Astrocyte (in vitro differentiated cells and primary cell): ENCODE measurements around the gene SNIP1. TPM values are rescaled to one million over a fixed set of nuclear protein-coding genes. Genes with fewer than 3 reads are reported as not detected.
A peak's percentile ranks its signal among the peaks of the same experiment; 100 is the strongest.

Source experiments
- DNase-seq: peaks from one replicate; pipeline ENCODE4 v3.0.0-alpha.2; 2010; ENCODE audit warnings: low read depth
- FAIRE-seq: peaks from 2 replicates; lab custom pipeline; 2011; peaks lifted over from hg19 to GRCh38; lab: Jason Lieb, UNC
- H2AFZ ChIP-seq: 2 replicates; pipeline ENCODE4 v1.6.0; 2012; ENCODE audit warnings: low read depth, low read length, inconsistent platforms
- H3K27ac ChIP-seq: 2 replicates; pipeline ENCODE4 v1.5.1; 2011; ENCODE audit warnings: low read depth, low read length, inconsistent platforms
- H3K27me3 ChIP-seq: 2 replicates; pipeline ENCODE4 v1.6.0; 2011; ENCODE audit warnings: low read length, inconsistent platforms; ENCODE audit not compliant: insufficient read depth
- H3K36me3 ChIP-seq: 2 replicates; pipeline ENCODE4 v1.5.1; 2011; ENCODE audit warnings: low read length, inconsistent platforms; ENCODE audit not compliant: insufficient read depth
- H3K4me1 ChIP-seq: 2 replicates; pipeline ENCODE4 v1.5.1; 2011; ENCODE audit warnings: low read length, inconsistent platforms; ENCODE audit not compliant: insufficient read depth
- H3K4me2 ChIP-seq: 2 replicates; pipeline ENCODE4 v1.6.0; 2012; ENCODE audit warnings: low read length, inconsistent platforms
- H3K4me3 ChIP-seq: 2 replicates; pipeline ENCODE4 v1.5.1; 2011; ENCODE audit warnings: low read depth, mild to moderate bottlenecking, low read length, inconsistent platforms; ENCODE audit not compliant: insufficient read depth
- H3K79me2 ChIP-seq: 2 replicates; pipeline ENCODE4 v1.6.0; 2012; ENCODE audit warnings: mild to moderate bottlenecking, low read length, inconsistent platforms; ENCODE audit not compliant: insufficient read depth
- H3K9ac ChIP-seq: 2 replicates; pipeline ENCODE4 v1.6.0; 2012; ENCODE audit warnings: mild to moderate bottlenecking, low read length, inconsistent platforms
- H3K9me3 ChIP-seq: 2 replicates; pipeline ENCODE4 v1.5.1; 2012; ENCODE audit warnings: low read depth, mild to moderate bottlenecking, low read length, inconsistent platforms; ENCODE audit not compliant: insufficient read depth
- H4K20me1 ChIP-seq: 2 replicates; pipeline ENCODE4 v1.6.0; 2012; ENCODE audit warnings: low read length, inconsistent platforms; ENCODE audit not compliant: insufficient read depth
- H3K27ac Mint-ChIP-seq: one replicate; pipeline ENCODE4 v1.8.0; 2021; ENCODE audit warnings: mild to moderate bottlenecking, mixed read lengths; ENCODE audit not compliant: unreplicated experiment
- H3K27me3 Mint-ChIP-seq: one replicate; pipeline ENCODE4 v1.8.0; 2021; ENCODE audit warnings: low read depth, mixed read lengths; ENCODE audit not compliant: unreplicated experiment
- H3K36me3 Mint-ChIP-seq: one replicate; pipeline ENCODE4 v1.8.0; 2021; ENCODE audit warnings: low read depth, mixed read lengths; ENCODE audit not compliant: unreplicated experiment
- H3K4me1 Mint-ChIP-seq: one replicate; pipeline ENCODE4 v1.8.0; 2021; ENCODE audit warnings: low read depth, mixed read lengths; ENCODE audit not compliant: unreplicated experiment
- H3K4me3 Mint-ChIP-seq: one replicate; pipeline ENCODE4 v1.8.0; 2021; ENCODE audit warnings: mild to moderate bottlenecking, moderate library complexity, mixed read lengths; ENCODE audit not compliant: unreplicated experiment
- H3K9me3 Mint-ChIP-seq: one replicate; pipeline ENCODE4 v1.8.0; 2021; ENCODE audit warnings: mild to moderate bottlenecking, mixed read lengths; ENCODE audit not compliant: unreplicated experiment
- EZH2 ChIP-seq: IDR thresholded peaks from 2 replicates; pipeline ENCODE4 v1.6.1; 2012; ENCODE audit warnings: mild to moderate bottlenecking, low read length, inconsistent platforms; ENCODE audit not compliant: insufficient read depth
- total RNA-seq: library from RNA; stranded (reverse); gene quantifications from 2 replicates; pipeline ENCODE4 v1.2.1, GENCODE V29; 2021
- TF ChIP-seq, protein P1 (sequence below): IDR thresholded peaks from 2 replicates; pipeline ENCODE4 v1.5.1; 2011; ENCODE audit warnings: low read depth, mild to moderate bottlenecking, inconsistent platforms, low read length, moderate library complexity; ENCODE audit not compliant: insufficient read depth

Gene SNIP1
- total RNA-seq, 1 donor from 2014 or later = 17.4 TPM

DNA sequence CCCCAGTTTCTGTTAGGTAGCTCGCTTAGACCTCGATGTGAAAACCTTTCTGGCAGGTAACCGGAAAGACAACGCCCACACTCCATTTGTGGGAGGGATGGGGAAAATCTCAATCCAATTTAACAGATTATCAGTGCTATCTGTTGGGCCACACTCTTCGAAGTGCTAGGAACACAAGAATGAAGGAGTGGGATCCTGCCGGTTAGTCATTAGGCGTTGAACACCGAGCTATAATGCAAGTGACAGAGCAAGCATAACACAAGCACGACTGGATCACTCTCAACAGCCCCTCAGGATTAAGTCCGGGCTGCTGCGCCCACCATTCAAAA is 531 bp downstream of the SNIP1 start:
- Histone ChIP-seq H3K4me3 (peak overlapping the region; percentile 99), H2AFZ (peak overlapping the region; percentile 87)

GRCh38 chr1:37549341-37549740 is 4.8 kb downstream of the SNIP1 start:
- Histone ChIP-seq H3K36me3 (peaks cover 18% of the 10 kb centered on the region), H3K4me1 (peaks cover 12% of the 10 kb centered on the region), H3K9ac (peak overlapping the region; percentile 20), H3K27ac (no peak overlapping the region), H3K4me2 (peak overlapping the region; percentile 9), H3K4me3 (no peak overlapping the region), H4K20me1 (peaks cover 33% of the 10 kb centered on the region), H3K79me2 (peaks cover 66% of the 10 kb centered on the region), H3K9me3 (no peaks in the 10 kb centered on the region), H3K27me3 (no peaks in the 10 kb centered on the region), H2AFZ (no peak overlapping the region)
- peak; percentile 47 for DNase-seq
- Mint-ChIP-seq H3K9me3 (no peaks in the 10 kb centered on the region), H3K27me3 (no peaks in the 10 kb centered on the region), H3K4me1 (peaks cover 15% of the 10 kb centered on the region), H3K36me3 (peaks cover 12% of the 10 kb centered on the region), H3K4me3 (no peak overlapping the region), H3K27ac (peak overlapping the region; percentile 64)
- FAIRE-seq = no peak
- TF ChIP-seq, protein P1, sequence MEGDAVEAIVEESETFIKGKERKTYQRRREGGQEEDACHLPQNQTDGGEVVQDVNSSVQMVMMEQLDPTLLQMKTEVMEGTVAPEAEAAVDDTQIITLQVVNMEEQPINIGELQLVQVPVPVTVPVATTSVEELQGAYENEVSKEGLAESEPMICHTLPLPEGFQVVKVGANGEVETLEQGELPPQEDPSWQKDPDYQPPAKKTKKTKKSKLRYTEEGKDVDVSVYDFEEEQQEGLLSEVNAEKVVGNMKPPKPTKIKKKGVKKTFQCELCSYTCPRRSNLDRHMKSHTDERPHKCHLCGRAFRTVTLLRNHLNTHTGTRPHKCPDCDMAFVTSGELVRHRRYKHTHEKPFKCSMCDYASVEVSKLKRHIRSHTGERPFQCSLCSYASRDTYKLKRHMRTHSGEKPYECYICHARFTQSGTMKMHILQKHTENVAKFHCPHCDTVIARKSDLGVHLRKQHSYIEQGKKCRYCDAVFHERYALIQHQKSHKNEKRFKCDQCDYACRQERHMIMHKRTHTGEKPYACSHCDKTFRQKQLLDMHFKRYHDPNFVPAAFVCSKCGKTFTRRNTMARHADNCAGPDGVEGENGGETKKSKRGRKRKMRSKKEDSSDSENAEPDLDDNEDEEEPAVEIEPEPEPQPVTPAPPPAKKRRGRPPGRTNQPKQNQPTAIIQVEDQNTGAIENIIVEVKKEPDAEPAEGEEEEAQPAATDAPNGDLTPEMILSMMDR = no peak
- no peak for TF ChIP-seq EZH2

More for the DNA sequence above, 531 bp downstream of the SNIP1 start:
- no peaks in the 10 kb centered on the region for H3K9me3 Mint-ChIP-seq
- peak overlapping the region; percentile 97 for H3K9ac ChIP-seq
- no peaks in the 10 kb centered on the region for H3K9me3 ChIP-seq
- peak overlapping the region; percentile 98 for H3K4me3 Mint-ChIP-seq
- no peaks in the 10 kb centered on the region for H3K27me3 ChIP-seq
- peaks cover 26% of the 10 kb centered on the region for H3K4me1 ChIP-seq
- peaks cover 8% of the 10 kb centered on the region for H3K36me3 ChIP-seq
- peak overlapping the region; percentile 97 for H3K4me2 ChIP-seq
- H3K36me3 Mint-ChIP-seq = peaks cover 2% of the 10 kb centered on the region
- FAIRE-seq (no peak), DNase-seq (no peak)
- no peaks in the 10 kb centered on the region for H3K27me3 Mint-ChIP-seq
- H3K27ac Mint-ChIP-seq = peak overlapping the region; percentile 67
- H3K79me2 ChIP-seq = peaks cover 48% of the 10 kb centered on the region
- H3K27ac ChIP-seq = peak overlapping the region; percentile 90
- peaks cover 23% of the 10 kb centered on the region for H3K4me1 Mint-ChIP-seq
- H4K20me1 ChIP-seq = peaks cover 33% of the 10 kb centered on the region
- no peak for TF ChIP-seq EZH2
- TF ChIP-seq, protein P1 = no peak

- peaks cover 8% of the 10 kb centered on the region for H3K4me1 Mint-ChIP-seq
- Histone ChIP-seq H3K27me3 (no peaks in the 10 kb centered on the region), H3K79me2 (peaks cover 31% of the 10 kb centered on the region), H2AFZ (no peak overlapping the region), H3K9ac (no peak overlapping the region), H3K9me3 (no peaks in the 10 kb centered on the region), H3K4me1 (peaks cover 3% of the 10 kb centered on the region), H3K4me3 (no peak overlapping the region), H3K4me2 (no peak overlapping the region), H3K36me3 (peaks cover 25% of the 10 kb centered on the region), H3K27ac (no peak overlapping the region), H4K20me1 (peaks cover 10% of the 10 kb centered on the region)
- DNase-seq (no peak), FAIRE-seq (no peak)
- no peak overlapping the region for H3K27ac Mint-ChIP-seq
- H3K4me3 Mint-ChIP-seq = no peak overlapping the region
- peaks cover 14% of the 10 kb centered on the region for H3K36me3 Mint-ChIP-seq
- no peaks in the 10 kb centered on the region for H3K9me3 Mint-ChIP-seq
- TF ChIP-seq, protein P1 = no peak
- no peak for TF ChIP-seq EZH2
- no peaks in the 10 kb centered on the region for H3K27me3 Mint-ChIP-seq
Observed at GRCh38 chr1:37545019-37545418, 9.1 kb downstream of the SNIP1 start.
